HG03108 (cell line): ENCODE data around the gene RDH5.

Experiments used
- ATAC-seq: cut with Tn5 transposase; IDR thresholded peaks from one replicate; pipeline ENCODE4 v1.9.1; 2021; ENCODE audit warnings: moderate library complexity; ENCODE audit not compliant: unreplicated experiment

RDH5 gene, protein sequence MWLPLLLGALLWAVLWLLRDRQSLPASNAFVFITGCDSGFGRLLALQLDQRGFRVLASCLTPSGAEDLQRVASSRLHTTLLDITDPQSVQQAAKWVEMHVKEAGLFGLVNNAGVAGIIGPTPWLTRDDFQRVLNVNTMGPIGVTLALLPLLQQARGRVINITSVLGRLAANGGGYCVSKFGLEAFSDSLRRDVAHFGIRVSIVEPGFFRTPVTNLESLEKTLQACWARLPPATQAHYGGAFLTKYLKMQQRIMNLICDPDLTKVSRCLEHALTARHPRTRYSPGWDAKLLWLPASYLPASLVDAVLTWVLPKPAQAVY

GRCh38 chr12:55720071-55720564, at the start of gene RDH5:
Gene RDH5 (plus strand): TSS chr12:55720393. CDS start chr12:55721185, 792 bp downstream.
- ATAC-seq: no peak

- no peak for ATAC-seq
Measured at GRCh38 chr12:55671746-55672145, 48.4 kb upstream of the RDH5 start.

GRCh38 chr12:55673638-55674037, 46.6 kb upstream of the RDH5 start:
- ATAC-seq: peak; percentile 99

DNA sequence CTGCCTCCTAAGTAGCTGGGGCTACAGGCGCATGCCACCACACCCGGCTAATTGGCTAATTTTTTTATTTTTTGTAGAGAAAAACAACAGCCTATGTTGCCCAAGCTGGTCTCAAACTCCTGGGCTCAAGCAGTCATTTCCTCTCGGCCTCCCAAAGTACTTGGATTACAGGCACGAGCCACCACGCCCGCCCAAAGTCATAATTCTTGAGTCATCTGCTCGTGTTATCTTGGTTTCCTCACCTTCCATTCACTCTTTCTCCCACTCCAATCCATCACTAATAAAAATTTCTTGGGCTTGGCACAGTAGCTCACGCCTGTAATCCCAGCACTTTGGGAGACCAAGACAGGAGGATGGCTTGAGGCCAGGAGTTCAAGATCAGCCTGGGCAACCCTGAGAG, 44.5 kb upstream of the RDH5 start:
- no peak for ATAC-seq

- no peak for ATAC-seq
Measured at GRCh38 chr12:55676707-55677106, 43.5 kb upstream of the RDH5 start.

DNA sequence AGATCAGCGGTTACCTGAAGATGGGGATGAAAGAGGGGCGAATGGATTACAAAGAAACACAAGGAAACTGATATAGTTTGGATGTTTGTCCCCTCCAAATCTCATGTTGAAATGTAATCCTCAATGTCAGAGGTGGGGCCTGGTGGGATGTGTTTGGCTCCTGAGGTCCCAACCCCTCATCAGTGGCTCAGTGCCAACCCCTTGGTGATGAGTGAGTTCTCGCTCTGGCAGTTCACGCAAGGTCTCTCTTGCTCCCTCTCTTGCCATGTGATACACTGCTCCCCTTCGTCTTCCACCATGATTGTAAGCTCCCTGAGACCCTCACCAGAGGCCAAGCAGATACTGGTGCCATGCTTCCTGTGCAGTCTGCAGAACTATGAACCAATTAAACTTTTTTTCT, 40.5 kb upstream of the RDH5 start:
- no peak for ATAC-seq

DNA sequence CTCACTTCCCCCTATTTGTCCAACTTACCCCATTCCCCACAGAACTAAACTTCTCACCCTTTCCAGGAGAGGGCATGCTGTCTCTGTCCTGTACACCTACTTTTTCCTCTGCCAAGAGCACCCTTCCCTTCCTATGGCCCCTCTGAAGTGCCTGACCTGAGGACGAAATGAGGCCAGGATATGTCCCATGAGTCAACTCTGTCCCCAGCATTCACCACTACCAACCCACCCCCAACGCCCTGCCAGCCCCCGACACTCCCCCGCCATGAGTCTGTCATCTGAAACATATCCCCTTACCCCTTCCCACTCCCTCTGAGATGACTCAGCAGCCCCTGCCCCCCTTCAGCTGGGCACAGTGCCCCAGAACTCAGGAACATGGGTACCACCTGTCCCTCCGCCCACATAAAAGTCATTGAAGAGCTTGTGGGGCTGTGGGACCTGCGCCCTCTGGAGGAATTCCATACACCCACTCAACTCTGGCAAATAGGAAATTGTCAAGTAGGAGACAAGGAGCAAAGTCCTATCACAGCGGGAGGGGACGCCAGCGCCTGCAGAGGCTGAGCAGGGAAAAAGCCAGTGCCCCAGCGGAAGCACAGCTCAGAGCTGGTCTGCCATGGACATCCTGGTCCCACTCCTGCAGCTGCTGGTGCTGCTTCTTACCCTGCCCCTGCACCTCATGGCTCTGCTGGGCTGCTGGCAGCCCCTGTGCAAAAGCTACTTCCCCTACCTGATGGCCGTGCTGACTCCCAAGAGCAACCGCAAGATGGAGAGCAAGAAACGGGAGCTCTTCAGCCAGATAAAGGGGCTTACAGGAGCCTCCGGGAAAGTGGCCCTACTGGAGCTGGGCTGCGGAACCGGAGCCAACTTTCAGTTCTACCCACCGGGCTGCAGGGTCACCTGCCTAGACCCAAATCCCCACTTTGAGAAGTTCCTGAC, 38.8 kb upstream of the RDH5 start:
- ATAC-seq: no peak

- no peak for ATAC-seq
Measured at GRCh38 chr12:55682087-55682796, 38.0 kb upstream of the RDH5 start.

DNA sequence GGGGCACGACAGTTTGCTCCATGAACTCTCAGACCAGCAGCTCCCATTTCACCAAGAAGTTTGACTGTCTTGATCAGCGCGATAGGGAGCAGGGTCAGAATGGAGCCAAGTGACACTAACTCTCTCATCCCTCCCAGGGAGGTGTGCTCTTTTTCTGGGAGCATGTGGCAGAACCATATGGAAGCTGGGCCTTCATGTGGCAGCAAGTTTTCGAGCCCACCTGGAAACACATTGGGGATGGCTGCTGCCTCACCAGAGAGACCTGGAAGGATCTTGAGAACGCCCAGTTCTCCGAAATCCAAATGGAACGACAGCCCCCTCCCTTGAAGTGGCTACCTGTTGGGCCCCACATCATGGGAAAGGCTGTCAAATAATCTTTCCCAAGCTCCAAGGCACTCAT, 36.5 kb upstream of the RDH5 start:
- no peak for ATAC-seq

GRCh38 chr12:55684761-55685370, 35.3 kb upstream of the RDH5 start:
- no peak for ATAC-seq

DNA sequence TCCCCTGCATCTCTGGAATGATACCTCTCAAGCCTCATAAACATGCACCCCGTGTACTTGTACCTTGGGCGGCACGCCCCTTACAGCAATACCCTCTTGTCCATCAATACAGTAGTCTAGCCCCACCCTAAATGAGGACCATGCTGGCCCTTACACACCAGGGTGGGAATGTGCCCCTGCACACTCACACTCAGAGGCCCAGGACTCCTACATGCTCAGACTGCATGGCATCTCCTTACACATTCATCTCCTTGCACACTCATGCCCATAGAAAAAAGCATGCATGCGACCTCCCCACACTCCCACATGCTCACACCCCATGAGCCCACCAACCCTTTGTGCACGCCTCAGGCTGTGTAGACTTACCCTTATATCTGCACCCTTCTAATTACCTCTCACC, 34.5 kb upstream of the RDH5 start:
- ATAC-seq: no peak

- no peak for ATAC-seq
Measured at GRCh38 chr12:55686366-55687010, 33.7 kb upstream of the RDH5 start.

DNA sequence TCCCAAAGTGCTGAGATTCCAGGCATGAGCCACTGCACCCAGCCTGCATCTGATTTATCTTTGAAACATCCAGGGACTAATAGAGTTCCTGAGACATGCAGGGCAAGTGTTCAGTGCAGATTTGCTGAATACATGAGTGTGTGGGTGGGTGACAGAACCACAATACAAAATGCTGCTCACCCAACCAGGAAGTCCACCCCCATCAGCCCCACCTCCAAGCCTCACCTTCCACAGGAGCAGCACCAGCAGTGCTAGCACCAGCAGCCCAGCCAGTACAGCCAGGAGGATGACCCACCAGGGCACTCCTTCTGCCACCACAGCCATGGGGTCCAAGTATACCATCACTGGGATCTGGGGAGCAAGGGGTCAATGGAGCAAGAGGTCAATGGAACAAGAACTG, 32.4 kb upstream of the RDH5 start:
- ATAC-seq: no peak

DNA sequence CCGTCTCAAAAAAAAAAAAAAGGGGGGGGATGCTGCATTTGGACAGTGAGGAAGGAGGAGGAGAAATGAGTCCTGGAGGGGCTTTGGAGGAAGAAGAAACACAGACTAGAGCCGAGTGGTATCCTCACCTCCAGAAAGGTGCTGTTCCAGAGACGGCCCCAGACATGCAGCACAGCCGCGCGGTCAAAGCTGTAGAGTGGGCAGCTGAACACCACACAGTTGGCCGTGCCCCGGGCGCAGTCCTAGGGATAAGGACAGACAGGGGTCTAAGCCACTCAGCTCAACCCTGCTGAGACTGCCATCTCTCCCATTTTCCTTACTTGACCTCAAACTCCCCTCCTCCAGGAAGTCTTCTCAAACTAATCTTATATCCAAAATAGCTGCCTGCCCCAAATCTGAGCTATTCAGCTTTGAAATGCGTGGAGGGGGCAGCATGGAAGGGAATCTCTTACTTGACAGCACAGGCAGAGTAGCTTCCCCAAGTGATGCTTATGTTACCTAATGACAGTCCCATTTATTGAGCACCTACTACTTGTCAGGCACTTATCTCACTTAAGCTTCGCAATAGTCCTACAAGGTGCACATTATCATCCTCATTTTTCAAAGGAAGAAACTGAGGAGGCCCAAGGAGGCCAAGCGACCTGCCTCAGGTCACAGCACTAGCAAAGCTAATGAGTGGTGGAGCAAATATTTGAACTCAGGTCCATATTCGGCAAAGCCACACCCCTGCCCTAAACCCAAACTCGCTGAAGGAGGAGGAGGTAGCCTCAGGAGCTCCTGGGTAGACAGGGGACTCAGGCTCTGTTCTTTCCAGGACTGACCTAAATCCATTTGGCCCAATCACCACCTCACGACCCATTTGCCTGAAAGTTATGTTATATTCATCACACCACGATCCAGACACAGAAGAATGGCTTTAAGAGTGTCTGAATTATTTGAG, 31.2 kb upstream of the RDH5 start:
- ATAC-seq: no peak

- ATAC-seq: no peak
Measured at GRCh38 chr12:55692631-55693322, 27.4 kb upstream of the RDH5 start.

DNA sequence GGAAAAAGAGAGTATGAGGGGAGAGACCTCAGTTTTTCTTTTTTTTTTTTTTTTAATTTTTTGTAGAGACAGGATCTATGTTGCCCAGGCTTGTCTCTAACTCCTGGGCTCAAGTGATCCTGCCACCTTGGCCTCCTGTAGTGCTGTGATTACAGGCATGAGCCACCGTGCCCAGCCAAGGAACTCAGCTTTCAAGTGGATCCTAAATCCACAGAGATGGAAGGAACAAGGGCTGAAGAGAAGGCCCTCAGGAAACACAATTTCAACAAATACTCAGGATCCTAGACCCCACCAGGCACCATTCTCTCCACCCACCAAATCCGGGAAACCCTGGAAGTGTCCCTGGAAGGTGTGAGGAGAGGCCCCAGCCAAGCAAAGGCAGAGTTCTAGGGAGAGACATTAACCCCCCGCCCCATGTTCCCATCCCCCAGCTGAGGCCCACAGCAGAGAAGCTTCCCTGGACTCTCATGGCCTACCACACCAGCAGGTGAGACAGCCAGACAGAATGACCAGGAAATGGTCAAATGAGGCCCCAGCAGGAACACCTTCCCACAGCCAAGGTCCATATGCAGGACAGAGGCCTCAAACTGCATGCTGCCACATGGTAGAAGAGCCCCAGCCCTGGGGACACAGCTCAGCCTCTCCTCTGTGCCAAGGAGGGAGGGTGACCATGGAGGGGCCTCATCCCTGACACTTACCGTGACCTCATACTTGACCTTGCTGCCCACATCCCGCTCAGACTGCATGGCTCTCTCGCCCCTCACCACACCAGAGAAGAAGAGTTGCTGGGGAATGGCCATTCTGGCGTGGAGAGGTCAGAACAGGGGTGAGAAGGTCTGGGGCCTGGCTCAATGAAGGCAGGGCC, 26.6 kb upstream of the RDH5 start:
- ATAC-seq: no peak

GRCh38 chr12:55694188-55694515, 26.0 kb upstream of the RDH5 start:
- no peak for ATAC-seq

DNA sequence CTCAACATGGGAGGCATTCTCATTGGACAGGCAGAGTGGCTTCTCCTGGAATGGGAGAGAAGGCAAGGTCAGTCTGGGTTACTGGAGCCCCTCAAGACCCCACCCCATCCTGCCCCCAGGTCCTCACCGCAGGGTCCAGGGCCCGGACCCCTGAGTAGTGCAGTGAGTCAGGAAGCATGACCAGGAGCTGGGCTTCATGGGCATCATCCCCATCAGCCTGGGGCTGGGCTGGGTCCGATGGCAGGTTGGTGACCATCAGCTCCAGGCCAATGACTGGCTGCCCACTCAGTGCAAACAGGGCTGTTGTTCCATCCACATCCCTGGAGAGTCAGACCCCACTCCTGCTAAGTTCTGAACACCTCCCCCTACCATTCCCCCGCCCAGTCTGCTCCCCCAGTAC, 25.5 kb upstream of the RDH5 start:
- ATAC-seq: no peak
